BLaER1 treated with 17β-estradiol and CSF1 and Interleukin-3, amounts not matched to agents 10 nM and 100 nM (cell line): ENCODE measurements around the gene MTUS2.

ENCODE experiments used
- H3K27ac ChIP-seq, 11 experiments: shearing (Covaris generic); formaldehyde crosslinking; 2 replicates each; pipeline ENCODE4 v1.8.1; 2022
- H3K27me3 ChIP-seq, 11 experiments: shearing (Covaris generic); formaldehyde crosslinking; 2 replicates each; pipeline ENCODE4 v1.8.1; 2022
- H3K36me3 ChIP-seq, 11 experiments: shearing (Covaris generic); formaldehyde crosslinking; 2 replicates each; pipeline ENCODE4 v1.8.1; 2022
- H3K4me1 ChIP-seq, 10 experiments: shearing (Covaris generic); formaldehyde crosslinking; 2 replicates each; pipeline ENCODE4 v1.8.1; 2022
- H3K4me2 ChIP-seq, 11 experiments: shearing (Covaris generic); formaldehyde crosslinking; 2 replicates each; pipeline ENCODE4 v1.8.1; 2022
- H3K4me3 ChIP-seq, 10 experiments: shearing (Covaris generic); formaldehyde crosslinking; 2 replicates each; pipeline ENCODE4 v1.8.1; 2022
- H3K9ac ChIP-seq, 11 experiments: shearing (Covaris generic); formaldehyde crosslinking; 2 replicates each; pipeline ENCODE4 v1.8.1; 2022
- H3K9me3 ChIP-seq, 11 experiments: shearing (Covaris generic); formaldehyde crosslinking; replicated peaks in 1 of 11; 2 replicates each; pipeline ENCODE4 v1.8.1; 2022
- H4K20me1 ChIP-seq, 11 experiments: shearing (Covaris generic); formaldehyde crosslinking; 2 replicates each; pipeline ENCODE4 v1.8.1; 2022
- Cebpa-rat ChIP-seq, 11 experiments: shearing (Covaris generic); IDR thresholded peaks; 2 replicates each; pipeline ENCODE4 v1.8.1; 2022

The MTUS2 gene

GRCh38 chr13:29067306-29067945, 247.3 kb downstream of the MTUS2 start:
- Histone ChIP-seq H3K4me2 (peak overlapping the region in 4 of 11 experiments; percentile 16 to 86 (median 52); a peak in 6 of 22 replicates), H3K27me3 (no peaks in the 10 kb centered on the region), H3K27ac (no peak overlapping the region; a peak in 1 of 22 replicates), H3K9me3 (no peaks in the 10 kb centered on the region), H4K20me1 (no peaks in the 10 kb centered on the region), H3K4me1 (peaks cover 0 to 17% (median 0%) of the 10 kb centered on the region in 10 experiments; a peak in 7 of 20 replicates), H3K9ac (no peak overlapping the region), H3K4me3 (no peak overlapping the region), H3K36me3 (no peaks in the 10 kb centered on the region)
- TF ChIP-seq Cebpa-rat (IDR thresholded peaks at IDR 0.05), result no peak

- no peak for TF ChIP-seq Cebpa-rat (IDR thresholded peaks at IDR 0.05)
- Histone ChIP-seq H3K27me3 (no peaks in the 10 kb centered on the region), H3K4me2 (no peak overlapping the region), H3K4me1 (no peaks in the 10 kb centered on the region), H3K9me3 (peaks cover under 1 to 9% (median 5%) of the 10 kb centered on the region in 11 experiments; a peak in 17 of 22 replicates), H3K36me3 (no peaks in the 10 kb centered on the region), H3K9ac (no peak overlapping the region), H4K20me1 (no peaks in the 10 kb centered on the region), H3K4me3 (no peak overlapping the region), H3K27ac (no peak overlapping the region)
Measured at GRCh38 chr13:29073755-29074154, 253.6 kb downstream of the MTUS2 start.

GRCh38 chr13:29077051-29077813, 257.1 kb downstream of the MTUS2 start:
- Histone ChIP-seq H3K27ac (no peak overlapping the region), H3K4me2 (no peak overlapping the region), H3K27me3 (no peaks in the 10 kb centered on the region), H4K20me1 (no peaks in the 10 kb centered on the region), H3K36me3 (no peaks in the 10 kb centered on the region), H3K4me1 (peaks cover 4 to 18% (median 17%) of the 10 kb centered on the region in 10 experiments; a peak in 18 of 20 replicates), H3K9me3 (peaks cover 11 to 26% (median 21%) of the 10 kb centered on the region in 11 experiments; a peak in 19 of 22 replicates), H3K9ac (no peak overlapping the region), H3K4me3 (no peak overlapping the region)
- no peak for TF ChIP-seq Cebpa-rat (IDR thresholded peaks at IDR 0.05)

GRCh38 chr13:29081036-29081435, 260.9 kb downstream of the MTUS2 start:
- H3K4me3 ChIP-seq, result no peak overlapping the region
- H3K9ac ChIP-seq, result no peak overlapping the region
- peak overlapping the region in 10 of 11 experiments; percentile 29 to 68 (median 56); a peak in 20 of 22 replicates for H3K4me2 ChIP-seq
- H3K36me3 ChIP-seq, result no peaks in the 10 kb centered on the region
- H3K27ac ChIP-seq, result peak overlapping the region in 6 of 11 experiments; percentile 13 to 50 (median 41); a peak in 9 of 22 replicates
- no peaks in the 10 kb centered on the region for H3K27me3 ChIP-seq
- no peak for TF ChIP-seq Cebpa-rat (IDR thresholded peaks at IDR 0.05)
- H4K20me1 ChIP-seq, result no peaks in the 10 kb centered on the region
- peaks cover 4 to 31% (median 27%) of the 10 kb centered on the region in 10 experiments; a peak in 18 of 20 replicates for H3K4me1 ChIP-seq
- H3K9me3 ChIP-seq, result peaks cover 13 to 33% (median 26%) of the 10 kb centered on the region in 11 experiments; a peak in 20 of 22 replicates

- no peak for TF ChIP-seq Cebpa-rat (IDR thresholded peaks at IDR 0.05)
- H4K20me1 ChIP-seq, result no peaks in the 10 kb centered on the region
- no peak overlapping the region for H3K4me3 ChIP-seq
- peaks cover 19 to 41% (median 30%) of the 10 kb centered on the region in 11 experiments; a peak in 20 of 22 replicates for H3K9me3 ChIP-seq
- no peaks in the 10 kb centered on the region for H3K27me3 ChIP-seq
- H3K4me1 ChIP-seq, result peaks cover 4 to 31% (median 27%) of the 10 kb centered on the region in 10 experiments; a peak in 18 of 20 replicates
- H3K4me2 ChIP-seq, result peak overlapping the region in 10 of 11 experiments; percentile 29 to 68 (median 56); a peak in 20 of 22 replicates
- H3K36me3 ChIP-seq, result no peaks in the 10 kb centered on the region
- peak overlapping the region in 6 of 11 experiments; percentile 2 to 49 (median 29); a peak in 8 of 22 replicates for H3K27ac ChIP-seq
- no peak overlapping the region for H3K9ac ChIP-seq
Measured at GRCh38 chr13:29081697-29082440, 261.7 kb downstream of the MTUS2 start.

GRCh38 chr13:29099781-29100406, 279.8 kb downstream of the MTUS2 start:
- Histone ChIP-seq H3K36me3 (no peaks in the 10 kb centered on the region), H3K4me3 (no peak overlapping the region), H3K9ac (no peak overlapping the region), H3K27me3 (no peaks in the 10 kb centered on the region), H3K4me1 (peaks cover 0 to 14% (median 7%) of the 10 kb centered on the region in 10 experiments; a peak in 10 of 20 replicates), H3K27ac (no peak overlapping the region), H4K20me1 (no peaks in the 10 kb centered on the region), H3K4me2 (no peak overlapping the region), H3K9me3 (peaks cover 0 to 10% (median 0%) of the 10 kb centered on the region in 11 experiments; a peak in 4 of 22 replicates)
- no peak for TF ChIP-seq Cebpa-rat (IDR thresholded peaks at IDR 0.05)

GRCh38 chr13:29100758-29101157, 280.6 kb downstream of the MTUS2 start:
- no peak for TF ChIP-seq Cebpa-rat (IDR thresholded peaks at IDR 0.05)
- Histone ChIP-seq H3K27me3 (no peaks in the 10 kb centered on the region), H3K27ac (no peak overlapping the region), H3K4me2 (0 out of 22 replicates have a peak overlapping the region, but pooled peaks of 1 of the 11 experiments have one; percentile 58), H3K4me1 (peaks cover 0 to 14% (median 7%) of the 10 kb centered on the region in 10 experiments; a peak in 10 of 20 replicates), H4K20me1 (no peaks in the 10 kb centered on the region), H3K4me3 (no peak overlapping the region), H3K9ac (no peak overlapping the region), H3K36me3 (no peaks in the 10 kb centered on the region), H3K9me3 (peaks cover 0 to 10% (median 0%) of the 10 kb centered on the region in 11 experiments; a peak in 4 of 22 replicates)

- Histone ChIP-seq H3K4me2 (peak overlapping the region in 8 of 11 experiments; percentile 14 to 63 (median 34); a peak in 12 of 22 replicates), H3K9me3 (peaks cover 0 to 6% (median 0%) of the 10 kb centered on the region in 11 experiments; a peak in 4 of 22 replicates)
- TF ChIP-seq Cebpa-rat (IDR thresholded peaks at IDR 0.05), result no peak
Measured at GRCh38 chr13:29101409-29101808, 281.3 kb downstream of the MTUS2 start.

More at GRCh38 chr13:29101409-29101808, 281.3 kb downstream of the MTUS2 start:
- Histone ChIP-seq H3K27me3 (no peaks in the 10 kb centered on the region), H3K36me3 (no peaks in the 10 kb centered on the region), H3K9ac (no peak overlapping the region), H4K20me1 (no peaks in the 10 kb centered on the region), H3K4me1 (peaks cover 0 to 14% (median 7%) of the 10 kb centered on the region in 10 experiments; a peak in 12 of 20 replicates), H3K27ac (no peak overlapping the region), H3K4me3 (no peak overlapping the region)
